Body of pancreas (tissue), 4 donors: ENCODE results near the gene AMBN.

Source experiments
- POLR2A ChIP-seq, 3 donors: fragments of 450-650 bp; IDR thresholded peaks; one replicate each; pipeline ENCODE4 v1.6.1; 2016; ENCODE audit warnings: antibody characterized with exemption in 3 of 3, mild to moderate bottlenecking in 2 of 3
- TF ChIP-seq, protein P1 (sequence below), 7 experiments: fragments of 450-650 bp in 4 of 7; fragments of 200-600 bp in 3 of 7; sonication (generic) in 3 of 7; IDR thresholded peaks; one replicate each; pipeline ENCODE4 v1.5.1; 2016 to 2019; ENCODE audit warnings: antibody characterized with exemption in 7 of 7

- TF ChIP-seq, protein P1, sequence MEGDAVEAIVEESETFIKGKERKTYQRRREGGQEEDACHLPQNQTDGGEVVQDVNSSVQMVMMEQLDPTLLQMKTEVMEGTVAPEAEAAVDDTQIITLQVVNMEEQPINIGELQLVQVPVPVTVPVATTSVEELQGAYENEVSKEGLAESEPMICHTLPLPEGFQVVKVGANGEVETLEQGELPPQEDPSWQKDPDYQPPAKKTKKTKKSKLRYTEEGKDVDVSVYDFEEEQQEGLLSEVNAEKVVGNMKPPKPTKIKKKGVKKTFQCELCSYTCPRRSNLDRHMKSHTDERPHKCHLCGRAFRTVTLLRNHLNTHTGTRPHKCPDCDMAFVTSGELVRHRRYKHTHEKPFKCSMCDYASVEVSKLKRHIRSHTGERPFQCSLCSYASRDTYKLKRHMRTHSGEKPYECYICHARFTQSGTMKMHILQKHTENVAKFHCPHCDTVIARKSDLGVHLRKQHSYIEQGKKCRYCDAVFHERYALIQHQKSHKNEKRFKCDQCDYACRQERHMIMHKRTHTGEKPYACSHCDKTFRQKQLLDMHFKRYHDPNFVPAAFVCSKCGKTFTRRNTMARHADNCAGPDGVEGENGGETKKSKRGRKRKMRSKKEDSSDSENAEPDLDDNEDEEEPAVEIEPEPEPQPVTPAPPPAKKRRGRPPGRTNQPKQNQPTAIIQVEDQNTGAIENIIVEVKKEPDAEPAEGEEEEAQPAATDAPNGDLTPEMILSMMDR (IDR thresholded peaks at IDR 0.05), result no peak
- TF ChIP-seq POLR2A (IDR thresholded peaks at IDR 0.05), result no peak
Observed at GRCh38 chr4:70623323-70623722, 31.3 kb downstream of the AMBN start.
